H1 (cell line): ENCODE results near the gene ZNF3. TPM values are rescaled to one million over a fixed set of nuclear protein-coding genes. Genes with fewer than 3 reads are reported as not detected.
A peak's percentile ranks its signal among the peaks of the same experiment; 100 is the strongest.

Experiments used
- CTCF ChIA-PET: fragments of 300-600 bp; sonication (Branson Sonifier 250); formaldehyde crosslinking; loops from one replicate; lab custom pipeline; 2021; ENCODE audit not compliant: partially characterized antibody; lab: Charles Lee
- POLR2A ChIA-PET: fragments of 300-600 bp; sonication (Branson Sonifier 250); formaldehyde crosslinking; loops from one replicate; lab custom pipeline; 2021; ENCODE audit warnings: inconsistent platforms; ENCODE audit not compliant: partially characterized antibody; lab: Charles Lee
- DNase-seq, 2 experiments: peaks; one replicate each; pipeline versions ENCODE4 v3.0.0 to v3.0.0-alpha.2; 2010 to 2022; ENCODE audit warnings: low spot score in 2 of 2, low read depth in 1 of 2, mixed read lengths in 1 of 2
- FAIRE-seq: peaks from 2 replicates; lab custom pipeline; 2011; peaks lifted over from hg19 to GRCh38; lab: Jason Lieb, UNC
- H2AFZ ChIP-seq: 2 replicates; pipeline ENCODE4 v1.8.1; 2012; ENCODE audit warnings: low read length, inconsistent platforms
- H2AK5ac ChIP-seq: 2 replicates; pipeline ENCODE4 v1.6.1; 2013; ENCODE audit warnings: low read depth, low read length
- H2BK120ac ChIP-seq: replicated peaks from 2 replicates; pipeline ENCODE3; 2013; ENCODE audit warnings: low read depth, low read length, inconsistent platforms
- H2BK12ac ChIP-seq: 2 replicates; pipeline ENCODE4 v1.6.1; 2013; ENCODE audit warnings: low read depth, low read length
- H2BK15ac ChIP-seq: 2 replicates; pipeline ENCODE4 v1.6.1; 2013; ENCODE audit warnings: low read length
- H2BK20ac ChIP-seq: 2 replicates; pipeline ENCODE4 v1.6.1; 2013; ENCODE audit warnings: low read length
- H2BK5ac ChIP-seq: 2 replicates; pipeline ENCODE4 v1.6.1; 2013; ENCODE audit warnings: low read depth, low read length
- H3K14ac ChIP-seq: 2 replicates; pipeline ENCODE4 v1.6.1; 2013; ENCODE audit warnings: inconsistent platforms; ENCODE audit not compliant: insufficient read length
- H3K18ac ChIP-seq: 2 replicates; pipeline ENCODE4 v1.6.1; 2013; ENCODE audit warnings: low read length; ENCODE audit errors: extremely low read depth
- H3K23ac ChIP-seq: 2 replicates; pipeline ENCODE4 v1.6.1; 2013; ENCODE audit warnings: inconsistent platforms; ENCODE audit not compliant: insufficient read length
- H3K23me2 ChIP-seq: 2 replicates; pipeline ENCODE4 v1.6.1; 2013; ENCODE audit warnings: low read depth, low read length
- H3K27ac ChIP-seq: 2 replicates; pipeline ENCODE4 v1.6.1; 2011; ENCODE audit warnings: low read depth, low read length, inconsistent platforms
- H3K27me3 ChIP-seq, 4 experiments: replicated peaks in 1 of 4; 1 replicate in 1 of 4; 2 replicates in 3 of 4; pipeline versions ENCODE4 v1.6.1 to v1.8.1; 2011 to 2013; ENCODE audit warnings: low read length in 3 of 4, mild to moderate bottlenecking in 3 of 4, inconsistent platforms in 2 of 4, mixed read lengths in 2 of 4, moderate library complexity in 1 of 4; ENCODE audit not compliant: control insufficient read depth in 3 of 4, insufficient read depth in 3 of 4; ENCODE audit errors: extremely low read depth in 1 of 4
- H3K36me3 ChIP-seq, 4 experiments: 2 replicates each; pipeline versions ENCODE4 v1.6.1 to v1.8.1; 2011 to 2013; ENCODE audit warnings: mild to moderate bottlenecking in 4 of 4, low read length in 3 of 4, moderate library complexity in 2 of 4, control low read depth in 1 of 4, inconsistent platforms in 1 of 4; ENCODE audit not compliant: insufficient read depth in 4 of 4, control insufficient read depth in 2 of 4
- H3K4ac ChIP-seq: replicated peaks from 2 replicates; pipeline ENCODE3; 2013; ENCODE audit warnings: low read length, low read depth, mixed read lengths, inconsistent platforms; ENCODE audit not compliant: insufficient read length
- H3K4me1 ChIP-seq, 4 experiments: replicated peaks in 1 of 4; 1 replicate in 1 of 4; 2 replicates in 3 of 4; pipeline versions ENCODE4 v1.6.1 to v1.8.1; 2011 to 2013; ENCODE audit warnings: low read length in 3 of 4, inconsistent platforms in 2 of 4, mixed read lengths in 1 of 4; ENCODE audit not compliant: insufficient read depth in 4 of 4, control insufficient read depth in 3 of 4
- H3K4me2 ChIP-seq, 2 experiments: 2 replicates each; pipeline versions ENCODE4 v1.6.1 to v1.8.1; 2011 to 2013; ENCODE audit warnings: low read depth in 2 of 2, low read length in 2 of 2, control low read depth in 1 of 2, inconsistent platforms in 1 of 2, mild to moderate bottlenecking in 1 of 2; ENCODE audit not compliant: insufficient read depth in 1 of 2
- H3K4me3 ChIP-seq, 4 experiments: fragments of 200-600, 300-600 bp in 1 of 4; sonication (generic), shearing (Covaris generic), sonication (Bioruptor Twin) in 1 of 4; 2 replicates each; pipeline versions ENCODE4 v1.5.1 to v1.8.1; 2011 to 2016; ENCODE audit warnings: low read length in 4 of 4, low read depth in 3 of 4, control low read depth in 2 of 4, inconsistent platforms in 2 of 4, mild to moderate bottlenecking in 2 of 4, mixed read lengths in 1 of 4, moderate library complexity in 1 of 4; ENCODE audit not compliant: insufficient read depth in 2 of 4; ENCODE audit errors: extremely low read depth in 1 of 4
- H3K56ac ChIP-seq: replicated peaks from 2 replicates; pipeline ENCODE3; 2013; ENCODE audit warnings: low read depth, mild to moderate bottlenecking, mixed read lengths, low read length, inconsistent platforms; ENCODE audit not compliant: insufficient read length
- H3K79me1 ChIP-seq: 2 replicates; pipeline ENCODE4 v1.6.1; 2013; ENCODE audit warnings: low read depth, low read length, control low read depth
- H3K79me2 ChIP-seq, 2 experiments: 2 replicates each; pipeline versions ENCODE4 v1.6.1 to v1.8.1; 2012 to 2013; ENCODE audit warnings: low read length in 2 of 2, mild to moderate bottlenecking in 2 of 2, inconsistent platforms in 1 of 2; ENCODE audit not compliant: insufficient read depth in 2 of 2, control insufficient read depth in 1 of 2
- H3K9ac ChIP-seq, 4 experiments: replicated peaks in 1 of 4; 1 replicate in 1 of 4; 2 replicates in 3 of 4; pipeline versions ENCODE4 v1.6.1 to v1.8.1; 2011 to 2013; ENCODE audit warnings: low read depth in 3 of 4, low read length in 3 of 4, control low read depth in 2 of 4, mild to moderate bottlenecking in 2 of 4, moderate library complexity in 2 of 4, inconsistent platforms in 1 of 4; ENCODE audit errors: extremely low read depth in 1 of 4
- H3K9me3 ChIP-seq, 2 experiments: 2 replicates each; pipeline versions ENCODE4 v1.6.1 to v1.8.1; 2012 to 2013; ENCODE audit warnings: mild to moderate bottlenecking in 2 of 2, moderate library complexity in 2 of 2, control low read depth in 1 of 2, inconsistent platforms in 1 of 2, low read depth in 1 of 2, low read length in 1 of 2, mixed read lengths in 1 of 2; ENCODE audit not compliant: insufficient read depth in 2 of 2
- H4K20me1 ChIP-seq, 2 experiments: replicated peaks in 1 of 2; 2 replicates each; pipeline versions ENCODE3 to v1.8.1; 2011 to 2013; ENCODE audit warnings: inconsistent platforms in 2 of 2, low read length in 2 of 2, mild to moderate bottlenecking in 1 of 2; ENCODE audit not compliant: insufficient read depth in 2 of 2, control insufficient read depth in 1 of 2
- H4K5ac ChIP-seq: 2 replicates; pipeline ENCODE4 v1.6.1; 2013; ENCODE audit warnings: low read length, low read depth, mixed read lengths, inconsistent platforms; ENCODE audit not compliant: insufficient read length
- H4K8ac ChIP-seq: 2 replicates; pipeline ENCODE4 v1.8.0; 2013; ENCODE audit warnings: mild to moderate bottlenecking, moderate library complexity, low read length, inconsistent platforms; ENCODE audit not compliant: insufficient read depth; ENCODE audit errors: extremely low read depth
- H4K91ac ChIP-seq: replicated peaks from 2 replicates; pipeline ENCODE3; 2013; ENCODE audit warnings: low read length, mixed read lengths, inconsistent platforms; ENCODE audit not compliant: insufficient read length
- BCL11A ChIP-seq, 2 experiments: IDR thresholded peaks; one replicate each; pipeline ENCODE4 v1.6.1; 2011; ENCODE audit warnings: low read depth in 2 of 2, low read length in 2 of 2, mild to moderate bottlenecking in 2 of 2
- CHD1 ChIP-seq: IDR thresholded peaks from 2 replicates; pipeline ENCODE4 v1.6.1; 2012; ENCODE audit warnings: low read depth, low read length, improper control_type of control experiment
- EGR1 ChIP-seq: IDR thresholded peaks from 2 replicates; pipeline ENCODE4 v1.6.1; 2011; ENCODE audit warnings: low read depth, low read length, borderline replicate concordance
- POLR2A ChIP-seq, 2 experiments: IDR thresholded peaks; 1 replicate in 1 of 2; 2 replicates in 1 of 2; pipeline ENCODE4 v1.6.1; 2011; ENCODE audit warnings: low read depth in 2 of 2, low read length in 2 of 2, mild to moderate bottlenecking in 2 of 2; ENCODE audit errors: control extremely low read depth in 1 of 2
- RBBP5 ChIP-seq: IDR thresholded peaks from 2 replicates; pipeline ENCODE4 v1.7.1; 2012; ENCODE audit warnings: low read depth, mild to moderate bottlenecking, inconsistent platforms, low read length, moderate library complexity, borderline replicate concordance
- SIX5 ChIP-seq: IDR thresholded peaks from 2 replicates; pipeline ENCODE4 v1.6.1; 2011; ENCODE audit warnings: mild to moderate bottlenecking, low read depth, low read length
- TBP ChIP-seq: IDR thresholded peaks from 2 replicates; pipeline ENCODE4 v1.6.1; 2011; ENCODE audit warnings: low read depth, low read length, improper control_type of control experiment
- TEAD4 ChIP-seq: IDR thresholded peaks from 2 replicates; pipeline ENCODE4 v1.6.1; 2012; ENCODE audit warnings: low read depth, low read length, inconsistent platforms, mixed read lengths
- YY1 ChIP-seq: IDR thresholded peaks from 2 replicates; pipeline ENCODE4 v1.6.1; 2011; ENCODE audit warnings: low read depth, mild to moderate bottlenecking, low read length
- WGBS, 2 experiments: shearing (Covaris generic) in 1 of 2; methylation state at CpG; one replicate each; pipeline versions ENCODE4 v1.1.6 to v1.1.7; 2013 to 2015; ENCODE audit warnings: low lambda C conversion rate in 2 of 2, mixed read lengths in 2 of 2, inconsistent platforms in 1 of 2, low coverage in 1 of 2, missing lambda C conversion rate in 1 of 2; ENCODE audit not compliant: insufficient replicate concordance in 2 of 2, insufficient coverage in 1 of 2, insufficient read length in 1 of 2; ENCODE audit errors: extremely low coverage in 1 of 2, missing lambda C conversion rate in 1 of 2; 5-methylcytosine and 5-hydroxymethylcytosine counted together
- polyA plus RNA-seq, 7 experiments: library from polyadenylated mRNA; depleted of rRNA in 3 of 7; stranded (reverse) in 5 of 7; unstranded in 2 of 7; fragments of >200 nt in 5 of 7; fragments of 200-250 nt in 2 of 7; gene quantifications; 1 replicate in 5 of 7; 2 replicates in 1 of 7; 4 replicates in 1 of 7; pipeline versions ENCODE4 v1.2.1 to v1.2.3, GENCODE V29; 2011 to 2013; ENCODE audit warnings: missing spikeins in 2 of 7, mixed read lengths in 2 of 7
- total RNA-seq: library from RNA; stranded (reverse); fragmentation: NEBNext Ultra II Directional; extraction: Animal tissue kit (Norgen Biotek cat#: 25700); gene quantifications from 2 replicates; pipeline ENCODE4 v1.2.1, GENCODE V29; 2021
- TF ChIP-seq, protein P1 (sequence below): IDR thresholded peaks from 2 replicates; pipeline ENCODE4 v1.6.1; 2012; ENCODE audit warnings: inconsistent platforms

The ZNF3 gene
- total and polyA plus RNA-seq, 2 of the 8 experiments (the other 6 are each of a cell fraction or from before 2014, with no cell fraction given), result 26.9 to 49.1 TPM

GRCh38 chr7:100126931-100127865 lies 45.7 kb upstream of the ZNF3 start, which contains the start of gene MBLAC1:
TSS of gene MBLAC1 (plus strand) at chr7:100126967. CDS start at chr7:100127396, 429 bp downstream.
- CTCF ChIA-PET, result interaction anchor here (0.7 to 9.0 kb wide), 8 partner anchors 14 to 442 kb away, joined by 3 to 108 read pairs (median 6); partner anchors contain the start of genes AP4M1, GAL3ST4, LAMTOR4 and MCM7
- no peak within 1 kb of the TSS for H3K23ac ChIP-seq
- peak within 1 kb of the TSS; percentile 95; the same call in 1 of the 2 replicates for H2BK12ac ChIP-seq
- peak within 1 kb of the TSS; percentile 90 for H3K27ac ChIP-seq
- peaks cover 0 to 11% (median 0%) of the 10 kb centered on the region in 4 experiments; a peak in 2 of 7 replicates for H3K27me3 ChIP-seq
- peak within 1 kb of the TSS; percentile 98 for H4K91ac ChIP-seq
- H3K4me3 ChIP-seq, result peak within 1 kb of the TSS; percentile 84 to 90 (median 88)
- POLR2A ChIA-PET, result interaction anchor here (0.6 to 19.1 kb wide), 29 partner anchors 9 to 302 kb away, joined by 3 to 414 read pairs (median 4); partner anchors contain the start of genes AP4M1, COPS6, GAL3ST4 and GPC2
- H4K8ac ChIP-seq, result peak within 1 kb of the TSS; percentile 73
- H2BK20ac ChIP-seq, result no peak within 1 kb of the TSS
- H3K4me2 ChIP-seq, result peak within 1 kb of the TSS; percentile 74 to 90
- peak within 1 kb of the TSS; percentile 99 for H3K18ac ChIP-seq
- no peaks in the 10 kb centered on the region for H4K20me1 ChIP-seq
- H3K9ac ChIP-seq, result peak within 1 kb of the TSS; percentile 77 to 93 (median 91)
- H2BK120ac ChIP-seq, result peak within 1 kb of the TSS; percentile 78
- peak within 1 kb of the TSS; percentile 97 for H3K56ac ChIP-seq
- H2BK15ac ChIP-seq, result peak within 1 kb of the TSS; percentile 40; the same call in 1 of the 2 replicates
- H3K14ac ChIP-seq, result no peak within 1 kb of the TSS
- no peaks in the 10 kb centered on the region; a peak in 1 of 4 replicates for H3K79me2 ChIP-seq
- H3K4ac ChIP-seq, result peak within 1 kb of the TSS; percentile 91
- no peaks in the 10 kb centered on the region for H3K9me3 ChIP-seq
- H4K5ac ChIP-seq, result peak within 1 kb of the TSS; percentile 96
- H2AFZ ChIP-seq, result peak within 1 kb of the TSS; percentile 72; the same call in 1 of the 2 replicates
- peaks cover 8% of the 10 kb centered on the region; the same call in 1 of the 2 replicates for H3K23me2 ChIP-seq
- no peaks in the 10 kb centered on the region for H3K79me1 ChIP-seq
- peak within 1 kb of the TSS; percentile 98 for H2BK5ac ChIP-seq
- H3K4me1 ChIP-seq, result peaks cover 0 to 8% (median 0%) of the 10 kb centered on the region in 4 experiments; a peak in 1 of 7 replicates
- 3% methylated on average over 62 of the region's 85 CpGs; no CpG with 5 or more reads in 1 of the 2 experiments for WGBS, 2 experiments
- H2AK5ac ChIP-seq, result no peak within 1 kb of the TSS
- DNase-seq (peak in 1 of 2 experiments; percentile 94), FAIRE-seq (no peak)
- no peaks in the 10 kb centered on the region for H3K36me3 ChIP-seq
- TF ChIP-seq TBP, result peak; percentile 42
- TF ChIP-seq RBBP5, result 0 out of 2 replicates have a peak, but pooled peaks have one; percentile 63
- TF ChIP-seq TEAD4, result 0 out of 2 replicates have a peak, but pooled peaks have one; percentile 1
- TF ChIP-seq BCL11A (IDR thresholded peaks at IDR 0.05; ENCODE audit: low read depth in 2 of 2, low read length in 2 of 2), result no peak
- peak; percentile 26; the same call in 1 of the 2 replicates for TF ChIP-seq SIX5
- TF ChIP-seq EGR1, result no peak
- peak; percentile 0 to 78 for TF ChIP-seq POLR2A (IDR thresholded peaks at IDR 0.05; ENCODE audit: control extremely low read depth in 1 of 2, low read depth in 2 of 2, low read length in 2 of 2)
- TF ChIP-seq, protein P1, sequence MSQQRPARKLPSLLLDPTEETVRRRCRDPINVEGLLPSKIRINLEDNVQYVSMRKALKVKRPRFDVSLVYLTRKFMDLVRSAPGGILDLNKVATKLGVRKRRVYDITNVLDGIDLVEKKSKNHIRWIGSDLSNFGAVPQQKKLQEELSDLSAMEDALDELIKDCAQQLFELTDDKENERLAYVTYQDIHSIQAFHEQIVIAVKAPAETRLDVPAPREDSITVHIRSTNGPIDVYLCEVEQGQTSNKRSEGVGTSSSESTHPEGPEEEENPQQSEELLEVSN, result peak; percentile 12; the same call in 1 of the 2 replicates
- peak; percentile 84 for TF ChIP-seq CHD1
- peak; percentile 93 for TF ChIP-seq YY1
